T-helper 1 cell treated with Interleukin-12 subunit alpha and Interleukin-12 subunit beta and Interleukin-4 antibody, amounts not matched to agents 30 μg/mL and 1 μg/mL, for 36 hours (primary cell): ENCODE data around the gene CD9.

Source experiments
- H3K27ac Mint-ChIP-seq: one replicate; pipeline ENCODE4 v1.8.0; 2021; ENCODE audit warnings: mild to moderate bottlenecking, mixed read lengths
- H3K27me3 Mint-ChIP-seq: one replicate; pipeline ENCODE4 v1.8.0; 2021; ENCODE audit warnings: low read depth, mixed read lengths
- H3K36me3 Mint-ChIP-seq: one replicate; pipeline ENCODE4 v1.8.0; 2021; ENCODE audit warnings: low read depth, mixed read lengths
- H3K4me1 Mint-ChIP-seq: one replicate; pipeline ENCODE4 v1.8.0; 2021; ENCODE audit warnings: low read depth, mixed read lengths
- H3K4me3 Mint-ChIP-seq: one replicate; pipeline ENCODE4 v1.8.0; 2021; ENCODE audit warnings: mild to moderate bottlenecking, moderate library complexity, mixed read lengths
- H3K9me3 Mint-ChIP-seq: one replicate; pipeline ENCODE4 v1.8.0; 2021; ENCODE audit warnings: mixed read lengths

Gene CD9

DNA sequence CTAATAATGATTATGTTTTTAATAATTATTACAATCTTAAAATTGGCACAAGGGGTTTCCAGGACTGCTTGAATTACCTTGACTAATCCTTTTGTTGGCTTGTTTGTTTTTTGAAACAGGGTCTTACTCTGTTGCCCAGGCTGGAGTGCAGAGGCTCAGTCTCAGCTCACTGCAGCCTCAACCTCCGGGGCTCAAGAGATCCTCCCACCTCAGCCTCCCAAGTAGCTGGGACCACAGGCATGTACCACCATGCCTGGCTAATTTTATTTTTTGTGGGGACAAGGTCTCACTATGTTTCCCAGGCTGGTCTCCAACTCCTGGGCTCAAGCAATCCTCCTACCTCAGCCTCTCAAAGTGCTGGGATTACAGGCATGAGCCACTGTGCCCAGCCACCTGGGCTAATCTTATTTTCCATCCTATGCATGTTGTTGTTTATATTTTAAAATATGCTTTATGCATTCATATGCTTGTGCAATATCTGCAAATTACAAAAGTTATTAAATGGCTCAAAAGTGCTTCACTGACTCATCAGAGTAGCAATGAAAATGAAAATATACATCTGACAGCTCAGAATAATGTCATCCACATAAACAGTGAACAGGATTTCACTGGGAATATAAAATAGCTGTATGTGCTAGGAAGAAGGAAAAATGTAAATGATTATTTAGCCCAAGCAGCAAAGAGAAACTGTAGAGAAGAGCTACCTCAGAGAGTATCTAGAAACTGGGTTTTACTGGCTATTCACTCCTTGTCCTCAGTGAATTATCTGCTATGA lies 85.5 kb downstream of the CD9 start:
- Mint-ChIP-seq H3K4me1 (peaks cover 3% of the 10 kb centered on the region), H3K4me3 (no peak overlapping the region), H3K36me3 (no peaks in the 10 kb centered on the region), H3K9me3 (no peaks in the 10 kb centered on the region), H3K27ac (no peak overlapping the region), H3K27me3 (peaks cover 20% of the 10 kb centered on the region)
